Bone marrow (tissue), 2 donors: ENCODE data around the gene C1orf21.

Experiments
- DNase-seq, 2 donors: peaks; one replicate each; lab custom pipeline; 2025; lab: John Stamatoyannopoulos, UW

Gene C1orf21

GRCh38 chr1:184555665-184556641, 169.1 kb downstream of the C1orf21 start:
- DNase-seq = no peak

- DNase-seq = no peak
These were observed 169.8 kb downstream of the C1orf21 start for GRCh38 chr1:184556665-184557064.

DNA sequence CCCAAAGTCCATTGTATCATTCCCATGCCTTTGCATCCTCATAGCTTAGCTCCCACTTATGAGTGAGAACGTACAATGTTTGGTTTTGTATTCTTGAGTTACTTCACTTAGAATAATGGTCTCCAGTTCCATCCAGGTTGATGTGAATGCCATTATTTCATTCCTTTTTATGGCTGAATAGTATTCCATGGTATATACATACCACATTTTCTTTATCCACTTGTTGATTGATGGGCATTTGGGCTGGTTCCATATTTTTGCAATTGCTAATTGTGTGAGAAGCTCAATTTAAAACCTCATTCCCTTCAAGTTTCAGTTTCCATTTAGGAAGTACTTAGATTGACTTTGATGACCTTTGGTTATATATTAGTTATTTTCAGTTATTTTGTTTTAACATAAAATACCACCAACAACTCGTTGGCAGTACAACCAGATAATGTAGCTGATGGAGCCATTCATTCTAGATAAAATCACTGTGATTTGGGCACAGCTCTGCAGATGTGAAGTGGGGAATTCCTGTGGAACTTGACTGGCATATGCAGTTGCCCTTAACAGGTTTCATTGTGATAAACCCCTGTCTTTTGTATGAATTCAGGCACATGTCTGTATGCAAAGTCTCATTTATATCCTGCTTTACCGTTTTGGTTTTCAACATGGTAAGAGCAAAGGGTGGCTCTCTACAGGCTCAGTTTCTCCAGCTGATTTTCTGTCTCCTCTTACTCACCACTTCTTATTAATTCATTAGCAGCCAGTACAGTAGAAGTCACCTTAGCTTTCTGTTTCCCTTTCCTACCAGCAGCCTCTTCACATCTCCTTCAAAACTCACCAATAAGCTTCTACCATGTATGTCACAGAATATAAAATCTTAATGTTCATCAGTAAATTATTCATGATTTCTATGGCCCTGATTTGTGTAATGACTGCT, 170.9 kb downstream of the C1orf21 start:
- DNase-seq = no peak

- no peak for DNase-seq
These were observed 171.9 kb downstream of the C1orf21 start for GRCh38 chr1:184558691-184559090.

GRCh38 chr1:184559117-184559713, 172.4 kb downstream of the C1orf21 start:
- no peak for DNase-seq

DNA sequence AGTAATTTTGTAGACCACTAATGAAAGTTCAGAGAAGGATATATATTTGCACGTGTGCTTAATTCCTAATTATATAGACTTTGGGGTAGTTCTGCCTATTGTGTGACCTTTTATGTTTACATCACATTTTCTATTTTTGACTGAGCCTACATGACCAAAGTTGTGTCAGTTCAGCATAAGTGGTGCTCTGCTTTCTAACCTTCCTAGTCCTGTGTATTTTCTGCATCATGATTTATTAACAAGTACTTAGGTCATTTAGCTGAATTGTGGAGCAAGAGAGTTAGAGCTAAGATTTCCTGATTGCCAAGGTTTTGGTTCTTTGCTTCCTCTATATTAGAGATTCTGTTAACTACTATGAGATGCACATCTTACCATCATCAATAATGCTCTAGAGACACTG, 176.0 kb downstream of the C1orf21 start:
- DNase-seq = no peak

DNA sequence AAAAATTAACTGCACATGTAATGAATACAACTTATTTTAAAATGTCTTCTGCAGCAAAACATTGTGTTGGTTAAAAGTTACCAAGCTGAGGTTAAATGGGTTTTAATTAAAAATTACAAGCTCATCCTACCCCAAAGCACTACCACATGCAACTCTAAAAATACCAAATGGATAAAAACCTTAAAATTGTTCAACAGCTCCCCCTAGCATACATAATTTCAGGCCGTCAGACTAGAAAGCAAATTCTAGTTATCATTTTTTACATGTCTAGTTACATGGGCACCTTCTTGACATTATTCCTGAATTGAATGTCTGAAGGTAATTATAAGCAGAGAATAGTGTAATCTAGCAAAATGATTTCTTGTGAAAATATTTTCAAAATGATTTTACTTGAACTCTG, 176.5 kb downstream of the C1orf21 start:
- peak in 1 of 2 donors; percentile 46 for DNase-seq

GRCh38 chr1:184567009-184567408, 180.2 kb downstream of the C1orf21 start:
- DNase-seq = no peak

- DNase-seq = peak in 1 of 2 donors; percentile 20
These were observed 180.8 kb downstream of the C1orf21 start for GRCh38 chr1:184567637-184568036.

DNA sequence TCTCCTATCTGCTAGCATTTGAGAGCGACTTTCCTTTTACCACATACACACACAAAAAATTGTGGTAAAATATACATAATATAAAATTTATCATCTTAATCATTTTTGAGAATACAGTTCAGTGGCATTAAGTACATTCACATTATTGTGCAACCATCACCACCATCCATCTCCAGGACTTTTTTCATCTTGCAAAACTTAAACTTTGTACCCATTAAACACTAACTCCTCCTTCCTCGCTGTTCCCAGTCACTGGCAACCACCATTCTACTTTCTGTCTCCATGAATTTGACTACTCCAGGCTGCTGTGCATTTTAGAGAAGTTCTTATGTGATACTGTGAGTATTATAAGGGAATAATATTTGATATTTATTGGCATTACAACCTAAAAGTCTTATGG, 181.3 kb downstream of the C1orf21 start:
- no peak for DNase-seq

GRCh38 chr1:184569106-184569505, 182.3 kb downstream of the C1orf21 start:
- no peak for DNase-seq

DNA sequence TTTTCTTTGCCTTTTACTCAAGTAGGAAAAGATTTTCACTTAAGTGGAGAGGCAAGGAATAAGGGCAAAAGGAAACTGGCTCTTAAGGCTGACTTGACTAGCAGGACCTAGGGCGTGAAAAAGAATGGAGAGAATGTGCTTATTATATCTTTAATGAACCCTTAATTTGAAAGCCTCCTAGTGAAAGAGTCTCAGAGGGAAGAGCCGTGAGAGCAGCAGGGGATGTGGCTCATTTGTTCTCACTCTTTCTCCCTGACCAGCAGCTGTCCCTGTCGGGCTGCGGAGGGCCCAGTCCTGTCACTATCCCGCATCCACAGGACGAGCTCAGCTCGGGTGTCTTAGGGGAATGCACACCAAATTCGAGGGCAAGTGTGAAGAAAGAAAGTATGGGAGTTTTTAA, 187.8 kb downstream of the C1orf21 start:
- no peak for DNase-seq

DNA sequence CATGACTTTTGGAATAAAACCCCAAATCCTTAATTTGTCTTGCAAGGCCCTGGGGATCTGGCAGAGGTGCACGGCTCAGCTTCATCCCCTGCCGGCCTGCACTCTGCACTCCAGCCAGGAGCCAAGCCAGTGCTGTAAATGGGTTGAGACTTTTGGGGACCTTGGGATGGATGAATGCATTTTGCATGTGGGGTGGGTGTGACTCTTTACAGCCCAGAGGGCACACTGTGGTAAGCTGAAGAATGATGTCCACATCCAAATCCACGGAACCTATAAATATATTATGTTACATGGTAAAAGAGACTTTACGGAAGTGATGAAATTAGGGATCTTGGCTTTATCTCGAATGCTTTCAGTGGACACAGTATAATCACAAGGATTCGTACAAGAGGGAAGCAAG, 190.0 kb downstream of the C1orf21 start:
- no peak for DNase-seq

GRCh38 chr1:184577319-184577718, 190.5 kb downstream of the C1orf21 start:
- DNase-seq = no peak

DNA sequence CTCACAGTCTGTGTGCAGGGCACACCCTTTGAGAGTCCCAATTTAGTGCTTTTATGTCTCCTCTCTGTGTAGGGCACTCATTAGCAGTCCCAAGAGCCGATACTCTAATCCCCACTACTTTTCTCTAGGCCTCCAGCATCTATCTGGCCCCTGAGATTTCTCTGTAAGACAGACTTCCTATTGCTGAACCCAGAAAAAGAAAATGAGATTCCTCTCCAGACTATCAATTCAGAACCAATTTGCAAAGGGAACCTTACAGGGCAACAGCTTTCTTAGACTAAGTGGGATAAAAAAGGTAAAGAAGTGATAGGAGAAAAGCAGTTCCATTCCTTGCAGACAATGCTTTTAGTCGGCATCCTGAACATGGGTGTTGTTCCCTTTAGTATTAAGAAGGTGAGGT, 195.6 kb downstream of the C1orf21 start:
- no peak for DNase-seq

DNA sequence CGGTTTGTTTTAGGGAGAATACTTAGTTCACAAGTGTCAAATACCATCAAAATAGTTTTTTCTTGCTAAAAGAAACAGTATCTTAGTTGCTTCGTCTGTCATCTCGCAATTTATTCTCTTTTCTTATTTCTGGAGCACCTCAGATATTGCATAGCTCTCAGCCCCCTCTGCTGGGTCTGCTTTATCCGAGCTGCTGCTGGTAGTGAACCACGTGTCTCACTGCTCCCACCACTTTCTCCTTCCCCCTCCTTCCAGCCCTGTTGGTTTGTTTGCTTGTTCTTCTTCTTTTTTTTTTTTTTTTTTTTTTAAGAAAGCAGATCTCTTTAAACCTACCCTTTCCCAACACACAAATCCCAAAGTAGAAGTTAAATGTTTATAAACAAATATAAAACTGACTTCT, 197.0 kb downstream of the C1orf21 start:
- peak in 1 of 2 donors; percentile 72 for DNase-seq

DNA sequence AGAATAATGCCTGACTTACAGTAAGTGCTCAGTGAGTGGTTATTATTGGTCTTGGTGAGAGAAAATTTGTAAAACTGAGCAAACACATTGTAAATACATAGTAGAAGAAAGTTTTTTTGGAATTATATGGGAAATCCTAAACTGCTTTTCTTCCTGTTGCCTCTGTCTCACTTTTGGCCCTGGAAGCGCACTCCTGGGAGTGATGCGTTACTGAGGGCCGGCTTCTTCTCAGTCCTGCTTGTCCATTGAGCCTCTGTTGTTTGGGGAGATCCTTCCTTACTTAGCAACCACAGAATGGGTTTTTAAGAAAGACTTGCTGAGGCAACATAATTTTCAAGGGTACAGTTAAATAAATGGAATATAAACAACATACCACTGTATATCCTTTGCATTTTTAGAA, 201.9 kb downstream of the C1orf21 start:
- DNase-seq = no peak

DNA sequence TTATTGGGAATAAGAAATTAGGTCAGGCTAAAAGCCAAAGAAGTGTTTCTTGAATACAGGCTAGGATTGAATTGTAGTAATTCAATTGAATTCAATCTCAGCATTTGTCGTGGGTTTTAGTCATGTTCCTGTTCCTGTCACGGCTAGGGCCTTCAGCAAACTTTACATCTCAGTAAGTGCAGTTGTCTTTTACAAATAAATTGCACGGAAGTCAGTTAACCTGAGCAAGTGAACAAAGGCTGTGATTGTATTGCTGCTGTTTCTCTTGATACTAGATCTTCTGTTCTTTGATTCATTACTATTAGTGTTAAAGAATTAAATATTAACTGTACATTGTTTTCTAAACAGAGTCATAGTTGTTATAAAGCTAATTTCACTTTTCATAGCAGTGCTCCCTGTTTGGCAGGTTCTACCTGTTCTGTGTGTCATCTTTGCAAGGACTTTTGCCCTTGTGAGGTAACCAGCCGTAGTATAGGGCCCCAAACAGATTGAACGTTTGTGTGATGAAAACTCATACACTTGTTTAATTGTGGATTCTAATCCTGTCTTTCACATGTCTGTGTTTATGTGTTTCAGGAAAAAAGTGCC, 203.4 kb downstream of the C1orf21 start:
- DNase-seq = no peak

GRCh38 chr1:184593597-184593996, 206.8 kb downstream of the C1orf21 start:
- DNase-seq = no peak

DNA sequence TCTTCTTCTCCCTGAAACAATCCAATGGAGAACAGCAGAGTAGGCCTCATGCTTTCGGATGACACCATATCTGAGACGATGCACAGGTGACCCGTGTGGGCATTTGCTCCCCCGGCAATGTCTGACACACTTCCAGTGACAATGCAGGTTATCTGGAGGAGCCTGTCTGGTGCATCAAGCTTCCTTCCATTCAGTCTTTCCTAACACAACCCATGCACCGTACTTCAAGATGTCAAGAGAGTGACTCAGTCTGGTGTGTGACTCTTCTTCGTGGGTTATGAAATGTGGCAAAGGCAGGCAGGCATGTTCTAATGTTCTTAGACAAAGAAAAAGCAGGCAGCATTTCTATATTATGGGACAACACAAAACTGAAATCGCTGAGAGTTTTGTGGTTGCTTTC, 208.8 kb downstream of the C1orf21 start:
- no peak for DNase-seq

DNA sequence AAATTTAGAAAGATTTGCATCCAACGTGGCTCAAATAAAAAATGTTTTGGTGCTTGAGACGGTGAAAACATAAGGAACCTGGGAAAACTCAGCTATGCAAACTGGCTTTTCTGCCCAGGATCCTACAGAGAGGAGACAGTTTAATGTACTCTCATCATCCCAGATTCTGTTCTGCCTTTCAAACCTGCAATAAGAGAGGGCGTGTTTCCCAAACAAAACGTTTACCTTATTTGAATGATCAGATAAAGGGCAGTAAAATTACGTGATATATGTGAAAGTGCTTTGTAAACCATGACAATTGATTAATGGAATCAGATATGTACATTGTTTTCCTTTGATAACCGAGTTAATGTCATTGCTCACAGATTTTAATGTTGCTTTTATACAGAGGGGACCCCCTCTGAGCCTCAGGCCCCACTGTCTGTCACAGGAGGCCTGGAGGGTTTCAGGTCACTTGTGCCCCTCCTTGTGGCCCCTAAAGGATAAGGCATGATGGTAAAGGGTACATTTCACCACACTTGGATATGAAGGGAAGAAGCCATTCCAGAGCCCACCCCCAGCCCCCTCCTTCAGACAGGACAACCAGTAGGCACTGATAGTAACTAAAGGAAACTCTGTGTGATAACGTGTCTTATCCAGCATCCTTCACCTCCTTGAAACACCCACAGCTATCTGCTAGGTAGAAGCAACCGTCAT, 210.3 kb downstream of the C1orf21 start:
- no peak for DNase-seq
